IPS-11a (cell line): ENCODE measurements around the gene PRCC.

Source experiments
- H3K4me3 ChIP-seq: one replicate; pipeline ENCODE4 v1.5.1; 2013; ENCODE audit warnings: low read depth, low read length, control low read depth

Gene PRCC

GRCh38 chr1:156812293-156812990, 45.1 kb downstream of the PRCC start:
- no peak overlapping the region for H3K4me3 ChIP-seq

DNA sequence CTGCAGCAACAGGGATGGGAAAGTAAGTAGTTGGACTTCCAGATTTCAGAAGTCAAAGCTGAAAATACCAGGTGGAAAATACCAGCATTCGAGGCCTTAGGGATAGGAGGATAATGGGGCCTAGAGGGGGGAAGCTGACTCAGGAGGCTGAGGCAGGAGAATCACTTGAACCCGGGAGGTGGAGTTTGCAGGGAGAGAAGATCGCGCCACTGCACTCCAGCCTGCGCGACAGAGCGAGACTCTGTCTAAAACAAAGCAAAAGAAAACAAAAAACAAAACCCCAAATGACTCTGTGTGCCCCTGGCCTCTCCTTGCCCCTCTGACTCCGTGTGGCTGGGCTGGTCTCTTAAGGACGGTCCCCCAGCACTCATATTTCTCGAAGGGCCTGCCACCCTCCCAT, 46.0 kb downstream of the PRCC start:
- peak overlapping the region; percentile 21 for H3K4me3 ChIP-seq

GRCh38 chr1:156813750-156814570, 46.6 kb downstream of the PRCC start:
- peak overlapping the region; percentile 21 for H3K4me3 ChIP-seq

DNA sequence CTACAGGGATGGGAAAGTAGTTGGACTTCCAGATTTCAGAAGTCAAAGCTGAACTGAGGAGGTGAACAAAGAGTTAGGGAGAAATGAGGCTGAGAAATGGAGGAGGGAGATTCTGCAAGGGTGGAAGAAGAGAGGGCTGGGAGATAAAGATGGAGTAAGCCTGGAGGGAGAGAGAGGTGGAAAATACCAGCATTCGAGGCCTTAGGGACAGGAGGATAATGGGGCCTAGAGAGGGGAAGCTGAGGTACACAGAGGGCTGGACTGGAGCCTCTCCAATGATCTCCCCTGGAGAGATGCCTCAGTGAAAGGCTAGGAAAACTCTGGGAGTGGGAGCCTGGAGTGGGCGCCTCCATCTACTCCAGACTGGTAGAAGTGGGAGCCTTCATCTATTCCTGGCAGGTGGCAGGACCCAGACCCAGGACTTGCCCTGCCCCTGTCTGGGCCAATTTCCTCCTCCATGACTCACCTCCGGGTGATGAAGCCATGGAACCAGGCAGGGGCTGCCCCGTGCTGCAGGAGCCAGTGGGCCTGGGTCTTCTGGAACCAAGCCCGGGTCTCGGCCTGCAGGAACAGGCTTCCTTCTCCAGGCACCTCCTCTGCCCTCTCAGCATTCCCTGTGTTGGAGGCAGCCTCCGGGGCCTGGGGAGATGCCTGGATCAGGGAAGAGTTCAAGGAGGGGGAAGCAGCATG, 47.4 kb downstream of the PRCC start:
- H3K4me3 ChIP-seq, result no peak overlapping the region

DNA sequence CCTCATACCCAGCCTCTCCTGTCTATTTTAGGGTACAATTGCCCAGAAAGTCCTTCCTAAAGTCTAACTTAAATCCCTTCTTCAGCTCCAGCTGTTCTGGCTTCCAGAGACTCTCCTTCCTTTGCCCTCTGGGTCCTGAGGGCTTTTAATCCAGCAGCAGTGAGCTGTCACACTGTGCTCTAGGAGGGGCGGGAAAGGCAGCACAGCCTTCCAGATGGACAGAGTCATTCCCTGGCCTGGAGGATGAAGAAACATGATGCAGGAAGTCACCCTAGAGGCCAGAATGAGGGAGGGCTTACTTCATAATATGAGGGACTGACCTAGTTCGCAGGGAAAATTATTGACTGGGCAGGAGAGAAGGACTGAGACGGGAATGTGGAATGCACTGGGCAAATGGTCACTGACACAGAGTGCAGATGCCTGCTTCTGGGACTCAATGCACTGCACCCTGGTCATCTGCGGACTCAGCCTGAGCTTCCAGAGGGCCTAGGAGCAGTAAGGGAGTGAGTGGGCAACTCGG, 48.0 kb downstream of the PRCC start:
- no peak overlapping the region for H3K4me3 ChIP-seq

GRCh38 chr1:156815961-156816422, 48.7 kb downstream of the PRCC start:
- no peak overlapping the region for H3K4me3 ChIP-seq

- no peak within 1 kb of the TSS for H3K4me3 ChIP-seq
Observed at GRCh38 chr1:156816561-156817328, 49.4 kb downstream of the PRCC start, which contains the start of gene SH2D2A. Gene SH2D2A (minus strand): TSS chr1:156816848. CDS start chr1:156816708, 140 bp downstream.

GRCh38 chr1:156821801-156822200, 54.5 kb downstream of the PRCC start:
- H3K4me3 ChIP-seq, result no peak overlapping the region

DNA sequence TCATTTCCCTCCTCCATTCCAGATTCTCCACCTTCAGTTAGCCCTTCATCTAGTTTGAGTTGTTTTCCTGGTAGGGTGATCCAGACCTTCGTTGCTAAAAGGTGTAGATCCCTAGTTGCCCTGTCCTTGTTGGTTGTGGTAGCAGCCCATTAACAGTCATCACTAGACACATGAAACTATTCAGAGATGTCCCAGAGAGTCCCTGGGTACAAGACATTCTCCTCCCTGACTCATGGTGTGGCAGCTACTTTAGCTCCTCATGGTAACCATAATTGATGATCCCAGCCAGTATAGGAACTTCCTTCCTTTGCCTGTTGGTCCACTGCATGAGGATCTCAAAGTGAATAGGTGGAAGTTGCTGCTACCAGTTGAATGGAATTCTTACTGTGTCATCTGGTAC, 55.3 kb downstream of the PRCC start:
- no peak overlapping the region for H3K4me3 ChIP-seq

DNA sequence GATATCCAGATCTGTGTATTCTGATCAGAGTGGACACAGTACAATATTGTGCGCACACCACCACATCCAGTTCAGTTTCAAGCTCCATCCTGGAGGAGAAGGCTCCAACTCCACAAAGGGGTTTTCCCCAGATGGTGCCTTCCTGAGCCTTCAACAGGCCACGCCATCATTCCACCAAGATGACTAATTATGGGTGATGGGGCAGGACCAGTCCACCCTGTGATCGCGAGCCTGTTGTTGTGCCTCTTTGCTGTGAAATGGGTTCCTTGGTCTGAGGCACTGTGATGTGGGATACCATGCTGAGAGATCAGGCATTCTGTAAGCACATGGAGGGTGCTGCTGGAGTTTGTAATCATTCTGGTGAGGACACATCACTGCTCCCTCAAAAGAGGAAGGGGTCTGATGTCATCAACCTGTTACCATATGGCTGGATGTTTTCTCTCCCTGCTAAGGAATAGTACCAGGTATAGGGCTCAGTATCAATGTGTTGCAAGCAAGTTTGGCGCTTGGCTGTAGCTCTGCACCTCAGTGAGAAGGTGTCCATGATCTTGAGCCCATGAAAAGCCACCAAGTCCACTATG, 56.0 kb downstream of the PRCC start:
- no peak overlapping the region for H3K4me3 ChIP-seq

GRCh38 chr1:156826630-156827029, 59.3 kb downstream of the PRCC start:
- H3K4me3 ChIP-seq, result no peak overlapping the region

GRCh38 chr1:156828400-156829124, 61.2 kb downstream of the PRCC start:
- no peak overlapping the region for H3K4me3 ChIP-seq

DNA sequence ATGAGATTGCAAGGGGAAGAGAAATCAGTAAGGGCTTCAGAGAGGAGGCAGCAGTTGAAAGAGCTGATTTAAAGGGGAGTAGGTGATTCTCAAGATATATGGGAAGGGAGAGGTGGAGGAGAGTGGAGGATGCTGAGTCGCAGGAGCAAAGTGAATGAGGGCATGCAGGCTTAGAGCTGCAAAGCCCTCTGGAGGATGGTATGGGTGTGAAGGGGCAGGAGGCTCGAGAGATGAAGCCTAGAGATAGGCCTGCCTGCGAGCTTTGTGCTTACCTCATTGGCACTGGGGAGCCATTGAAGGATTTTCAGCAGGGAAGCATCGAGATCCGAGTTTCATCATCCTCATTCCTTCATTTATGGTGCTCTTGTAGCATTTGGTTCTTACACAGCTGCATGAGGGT, 65.1 kb downstream of the PRCC start:
- H3K4me3 ChIP-seq, result no peak overlapping the region

GRCh38 chr1:156833603-156834002, 66.3 kb downstream of the PRCC start:
- H3K4me3 ChIP-seq, result no peak overlapping the region

- H3K4me3 ChIP-seq, result no peak overlapping the region
Observed at GRCh38 chr1:156834322-156834721, 67.0 kb downstream of the PRCC start.

- no peak overlapping the region for H3K4me3 ChIP-seq
Observed at GRCh38 chr1:156836041-156836654, 68.8 kb downstream of the PRCC start.

DNA sequence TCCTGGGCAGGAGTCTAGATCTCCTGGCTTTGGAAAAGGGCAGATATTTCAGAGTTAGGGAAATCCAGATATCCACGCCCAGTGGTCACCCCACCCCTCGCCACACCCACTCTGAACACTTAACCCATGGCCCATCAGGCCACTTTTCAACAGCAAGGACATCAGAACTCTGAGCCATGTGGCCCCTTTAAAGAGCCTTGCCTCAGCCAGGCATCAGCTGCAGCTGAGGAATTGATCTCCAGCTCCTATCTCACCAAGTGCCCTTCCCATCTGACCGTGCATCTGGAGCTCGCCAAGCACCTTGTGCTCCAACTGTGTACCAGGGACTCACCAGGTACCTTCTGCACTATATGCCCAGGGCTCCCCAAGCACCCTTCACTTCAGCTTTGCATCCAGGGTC, 69.6 kb downstream of the PRCC start:
- no peak overlapping the region for H3K4me3 ChIP-seq

DNA sequence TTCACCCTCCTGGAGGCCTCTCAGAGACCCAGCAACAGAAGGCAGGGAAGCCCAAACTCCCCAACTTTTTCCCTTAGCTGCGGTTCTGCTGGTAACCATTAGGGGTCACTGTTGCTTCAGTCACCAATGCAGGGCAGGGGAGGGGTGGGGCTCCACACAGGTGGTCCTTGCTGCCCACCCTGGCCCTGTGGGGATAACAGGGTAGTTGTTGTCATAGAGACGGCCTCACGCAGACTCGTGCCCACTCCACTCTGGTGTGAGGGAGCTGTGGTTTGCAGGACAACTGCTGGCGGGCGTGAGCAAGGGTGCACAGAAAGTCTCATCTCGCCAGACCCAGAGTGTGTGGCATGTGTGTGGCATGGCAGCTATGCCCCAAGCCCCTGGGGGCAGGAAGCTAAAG, 71.6 kb downstream of the PRCC start:
- no peak overlapping the region for H3K4me3 ChIP-seq

- H3K4me3 ChIP-seq, result no peak overlapping the region
Observed at GRCh38 chr1:156839426-156840109, 72.2 kb downstream of the PRCC start.
